Stimulated activated CD8-positive, alpha-beta memory T cell treated with anti-CD3 and anti-CD28 coated beads, Interleukin-4, amount 100 ng/mL, for 4 hours (primary cell): ENCODE measurements around the gene SLC36A2.
"Not testable (repeated sequence)": the region's sequence is repeated elsewhere in the genome, so short reads cannot be mapped to it uniquely, and the experiment has no call there.

Source experiments
- DNase-seq, 2 donors: peaks; one replicate each; pipeline ENCODE4 v3.0.0-alpha.2; 2020; ENCODE audit warnings: low read depth in 2 of 2, low spot score in 1 of 2

Gene SLC36A2

GRCh38 chr5:151327585-151327984, 19.8 kb downstream of the SLC36A2 start:
- DNase-seq: no peak

- no peak for DNase-seq
Measured at GRCh38 chr5:151326266-151326665, 21.1 kb downstream of the SLC36A2 start.

- DNase-seq: no peak
Measured at GRCh38 chr5:151320481-151320880, 26.9 kb downstream of the SLC36A2 start.

- DNase-seq: no peak
Measured at GRCh38 chr5:151318850-151319732, 28.3 kb downstream of the SLC36A2 start.

GRCh38 chr5:151317871-151318270, 29.5 kb downstream of the SLC36A2 start:
- no peak for DNase-seq

- peak in 1 of 2 donors; percentile 7 for DNase-seq
Measured at GRCh38 chr5:151315998-151316597, 31.3 kb downstream of the SLC36A2 start.

GRCh38 chr5:151313357-151313756, 34.0 kb downstream of the SLC36A2 start:
- DNase-seq: no peak

- DNase-seq: no peak
Measured at GRCh38 chr5:151312756-151313324, 34.5 kb downstream of the SLC36A2 start.

- DNase-seq: no peak
Measured at GRCh38 chr5:151310932-151311331, 36.4 kb downstream of the SLC36A2 start.

- not testable (repeated sequence) for DNase-seq
Measured at GRCh38 chr5:151309821-151310220, 37.5 kb downstream of the SLC36A2 start.

- DNase-seq: not testable (repeated sequence)
Measured at GRCh38 chr5:151309266-151309665, 38.1 kb downstream of the SLC36A2 start.

- DNase-seq: no peak
Measured at GRCh38 chr5:151303666-151304065, 43.7 kb downstream of the SLC36A2 start, which contains the start of gene SLC36A3. Gene SLC36A3, minus strand, starts transcription at chr5:151303766. Its CDS starts 412 bp downstream, at chr5:151303354.

GRCh38 chr5:151298063-151298855, 49.1 kb downstream of the SLC36A2 start:
- no peak for DNase-seq

- DNase-seq: no peak
Measured at GRCh38 chr5:151296974-151297373, 50.4 kb downstream of the SLC36A2 start.

GRCh38 chr5:151296478-151296830, 50.9 kb downstream of the SLC36A2 start:
- DNase-seq: no peak

- no peak for DNase-seq
Measured at GRCh38 chr5:151295791-151296477, 51.4 kb downstream of the SLC36A2 start.

- no peak for DNase-seq
Measured at GRCh38 chr5:151295138-151295537, 52.2 kb downstream of the SLC36A2 start.

GRCh38 chr5:151293624-151294023, 53.7 kb downstream of the SLC36A2 start:
- no peak for DNase-seq

GRCh38 chr5:151288180-151288579, 59.2 kb downstream of the SLC36A2 start:
- DNase-seq: no peak

- no peak for DNase-seq
Measured at GRCh38 chr5:151286246-151286645, 61.1 kb downstream of the SLC36A2 start.

GRCh38 chr5:151285683-151286082, 61.7 kb downstream of the SLC36A2 start:
- no peak for DNase-seq
